NCI-H2171 (cell line): ENCODE data around the gene TSPO.

Experiments used
- DNase-seq: peaks from one replicate; lab custom pipeline; 2025; lab: John Stamatoyannopoulos, UW

Gene TSPO

DNA sequence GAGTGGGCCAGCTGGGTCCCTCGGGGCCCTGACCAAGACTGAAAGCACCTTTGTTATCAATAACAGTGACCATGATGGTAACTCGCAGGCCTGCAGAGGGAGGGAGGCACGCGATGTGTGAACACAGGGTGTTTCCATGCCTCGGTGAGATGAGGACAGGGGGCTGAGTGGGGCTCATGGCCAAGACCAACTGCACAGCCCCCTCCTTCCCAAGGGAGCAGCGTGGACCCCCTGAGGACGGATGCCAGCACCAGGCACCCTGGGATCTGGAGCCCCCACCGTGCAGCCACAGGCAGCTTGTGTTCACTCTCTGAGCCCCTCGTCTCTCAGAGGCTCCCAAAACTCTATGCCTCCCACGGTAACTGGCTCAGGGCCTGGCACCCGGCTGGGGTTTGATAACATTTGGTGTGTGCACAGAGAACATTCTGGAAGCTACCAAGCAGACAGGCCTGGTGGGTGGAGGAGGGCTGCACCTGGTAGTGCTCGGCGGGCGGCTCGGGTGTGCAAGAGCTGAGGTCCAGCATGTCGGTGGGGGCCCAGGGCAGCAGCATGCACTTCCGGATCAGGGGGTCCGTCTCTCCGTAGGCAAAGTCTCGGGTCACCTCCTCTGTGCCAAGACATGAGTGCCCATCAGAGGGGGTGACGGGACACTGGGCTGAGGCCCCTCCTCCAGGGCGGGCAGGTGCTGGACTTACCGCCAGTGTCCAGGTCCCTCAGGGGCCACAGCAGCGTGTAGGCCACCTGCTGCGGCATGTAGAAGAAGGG lies 28.0 kb downstream of the TSPO start:
- DNase-seq: no peak

DNA sequence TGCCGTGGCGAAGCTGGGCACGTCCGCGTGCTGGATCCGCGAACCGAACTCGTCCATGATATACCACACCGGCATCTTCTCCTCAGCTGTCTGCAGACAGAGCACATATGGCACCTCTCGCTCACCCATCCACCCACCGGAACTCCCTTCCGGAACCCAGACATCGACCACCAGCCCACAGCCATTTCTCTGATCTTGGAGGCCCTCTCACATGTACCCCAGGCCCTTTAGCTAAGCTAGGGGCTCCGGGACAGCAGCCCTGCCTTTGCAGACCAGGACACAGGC lies 28.5 kb downstream of the TSPO start:
- no peak for DNase-seq

DNA sequence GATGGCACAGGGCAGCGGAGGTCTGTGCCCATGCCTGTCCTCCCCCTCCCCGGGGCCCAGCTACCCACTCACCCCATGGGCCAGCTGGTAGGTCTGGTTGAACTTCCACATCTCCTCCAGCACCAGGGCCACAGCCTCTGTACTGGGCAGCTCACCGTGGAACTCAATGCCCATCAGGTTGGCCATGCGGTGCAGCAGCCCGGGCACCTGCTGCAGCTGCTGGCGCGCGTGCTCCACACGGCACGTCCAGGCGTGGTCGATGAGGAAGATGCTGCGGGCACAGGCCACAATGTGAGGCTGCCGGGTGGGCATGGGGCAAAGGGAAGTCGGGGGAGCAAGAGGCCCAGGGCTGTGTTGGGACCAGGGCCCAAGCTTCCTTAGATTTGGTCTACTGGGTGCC lies 29.3 kb downstream of the TSPO start:
- no peak for DNase-seq

DNA sequence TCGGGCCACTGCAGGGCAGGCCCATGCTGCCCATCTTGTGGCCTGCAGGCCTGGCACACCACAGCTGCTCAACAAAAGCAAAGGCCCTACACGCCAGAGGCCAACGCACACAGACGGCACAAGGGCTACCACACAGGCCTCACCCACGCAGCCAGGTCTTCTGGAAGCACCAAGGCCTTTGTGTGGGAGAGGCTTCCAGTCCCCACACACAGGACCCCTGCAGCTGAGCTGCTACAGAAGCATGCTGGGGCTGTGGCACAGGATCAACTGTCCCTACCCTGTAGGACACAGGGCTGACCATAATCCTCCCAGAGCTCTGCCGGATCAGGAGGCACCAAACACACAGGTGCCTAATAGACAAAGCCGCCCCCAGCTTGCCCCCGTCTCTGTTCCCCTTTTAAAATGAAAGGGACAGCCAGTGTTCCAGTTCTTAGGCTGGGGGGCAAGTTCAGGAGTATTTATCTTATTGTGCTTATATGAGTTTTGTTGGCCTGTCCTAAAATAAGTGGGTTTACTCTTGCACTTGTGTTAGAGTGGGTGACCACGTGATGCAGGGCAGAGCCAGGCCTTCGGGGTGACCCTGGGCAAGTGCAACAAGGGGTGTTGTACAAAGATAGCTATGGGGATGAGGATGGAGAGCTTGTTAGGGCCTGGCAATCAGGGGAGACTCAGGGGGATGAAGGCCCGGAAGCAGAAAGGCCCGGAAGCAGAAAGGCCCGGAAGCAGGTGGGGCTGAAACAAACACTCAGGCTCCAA lies 30.1 kb downstream of the TSPO start:
- DNase-seq: no peak

DNA sequence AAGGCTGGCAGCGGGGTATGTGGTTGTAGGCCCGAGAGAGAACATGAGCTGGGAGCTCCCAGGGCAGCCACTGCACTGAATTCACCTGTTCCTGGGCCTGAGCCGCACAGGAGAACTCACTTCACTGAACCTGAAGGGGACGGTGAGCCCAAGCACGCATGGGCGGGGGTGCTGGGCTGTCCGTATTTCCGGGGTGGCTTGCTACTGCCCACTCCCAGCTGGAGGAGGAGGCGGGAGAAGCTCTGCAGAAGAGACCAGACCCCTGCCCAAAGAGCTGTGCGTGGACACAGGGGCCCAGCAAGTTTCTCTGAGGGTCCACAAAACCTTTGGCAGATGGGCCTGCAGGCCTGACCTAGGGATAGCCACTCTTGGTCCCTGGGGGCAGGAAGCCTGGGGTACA lies 30.8 kb downstream of the TSPO start:
- DNase-seq: no peak

DNA sequence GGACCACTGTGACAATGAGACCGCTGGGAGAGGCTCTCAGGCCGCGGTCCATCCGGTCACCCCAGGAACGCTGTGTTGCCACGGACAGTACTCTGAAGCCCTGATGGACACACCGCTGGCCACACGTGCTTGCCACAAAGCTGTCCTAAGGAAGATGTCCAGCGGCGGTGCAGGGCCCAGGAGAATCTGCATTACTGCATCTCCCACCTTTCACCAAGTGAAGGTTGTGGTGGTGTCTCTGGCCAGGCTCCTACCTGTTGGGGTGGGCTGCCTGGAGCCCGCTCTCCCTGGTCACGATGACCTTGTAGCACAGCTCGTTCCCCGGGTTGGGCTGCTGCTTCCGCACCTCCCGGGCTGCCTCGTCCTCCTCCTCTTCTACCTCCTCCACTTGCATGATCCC lies 31.4 kb downstream of the TSPO start:
- DNase-seq: no peak

DNA sequence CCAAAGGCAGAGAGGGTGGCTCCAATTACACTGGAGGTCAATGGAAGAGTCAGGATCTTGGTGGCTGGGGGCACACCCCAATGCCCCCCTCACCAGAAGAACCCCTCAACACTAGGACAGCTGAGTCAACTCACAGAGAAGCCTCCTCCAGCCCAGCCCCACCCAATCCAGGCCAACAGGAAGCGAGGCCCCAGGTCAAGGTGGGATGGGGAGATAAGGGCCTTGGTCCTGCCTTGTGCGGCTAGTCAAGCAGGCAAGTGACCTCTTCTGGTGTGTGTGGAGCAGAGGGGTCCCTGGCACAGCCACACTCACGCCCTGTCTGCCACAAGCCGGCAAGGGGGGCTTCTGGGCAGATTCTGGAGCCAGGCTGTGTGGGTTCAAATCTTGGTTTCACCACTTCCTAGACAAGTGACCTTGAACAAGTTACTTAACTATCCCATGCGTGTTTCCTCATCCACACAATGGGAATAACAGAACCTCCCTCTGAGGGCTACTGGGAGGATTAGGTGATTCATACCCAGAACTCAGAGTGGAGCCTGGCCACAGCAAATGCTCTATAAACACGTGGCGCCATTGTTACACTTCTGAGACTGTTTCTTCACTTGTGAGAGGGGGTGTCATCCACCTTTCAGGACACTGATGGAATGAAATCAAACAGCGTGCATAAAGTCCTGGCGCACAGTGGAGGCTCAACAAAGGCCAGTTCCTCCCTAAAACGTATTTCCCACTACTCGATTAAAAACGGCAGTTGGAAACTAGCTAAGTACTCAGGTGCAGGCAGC lies 32.3 kb downstream of the TSPO start:
- DNase-seq: no peak

DNA sequence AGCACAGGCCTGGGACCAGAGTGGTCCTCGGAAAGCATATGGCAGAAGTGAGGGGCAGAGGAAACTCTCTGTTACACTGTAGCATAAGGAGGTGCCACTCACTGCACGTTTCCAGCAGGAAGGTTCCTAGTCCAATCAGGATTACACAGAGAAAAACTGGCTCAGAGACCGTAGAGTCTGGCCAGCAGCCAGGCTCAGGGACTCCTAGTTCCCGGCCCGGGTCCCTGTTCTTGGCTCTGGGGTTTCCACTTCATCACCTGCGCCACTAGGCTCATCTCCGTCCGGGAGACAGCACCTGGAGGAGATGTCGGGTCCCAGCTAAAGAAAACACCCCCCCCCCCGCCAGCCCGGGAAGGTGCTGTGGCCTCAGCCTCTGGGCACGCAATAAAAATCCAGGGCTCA lies 34.5 kb downstream of the TSPO start:
- DNase-seq: peak; percentile 64

DNA sequence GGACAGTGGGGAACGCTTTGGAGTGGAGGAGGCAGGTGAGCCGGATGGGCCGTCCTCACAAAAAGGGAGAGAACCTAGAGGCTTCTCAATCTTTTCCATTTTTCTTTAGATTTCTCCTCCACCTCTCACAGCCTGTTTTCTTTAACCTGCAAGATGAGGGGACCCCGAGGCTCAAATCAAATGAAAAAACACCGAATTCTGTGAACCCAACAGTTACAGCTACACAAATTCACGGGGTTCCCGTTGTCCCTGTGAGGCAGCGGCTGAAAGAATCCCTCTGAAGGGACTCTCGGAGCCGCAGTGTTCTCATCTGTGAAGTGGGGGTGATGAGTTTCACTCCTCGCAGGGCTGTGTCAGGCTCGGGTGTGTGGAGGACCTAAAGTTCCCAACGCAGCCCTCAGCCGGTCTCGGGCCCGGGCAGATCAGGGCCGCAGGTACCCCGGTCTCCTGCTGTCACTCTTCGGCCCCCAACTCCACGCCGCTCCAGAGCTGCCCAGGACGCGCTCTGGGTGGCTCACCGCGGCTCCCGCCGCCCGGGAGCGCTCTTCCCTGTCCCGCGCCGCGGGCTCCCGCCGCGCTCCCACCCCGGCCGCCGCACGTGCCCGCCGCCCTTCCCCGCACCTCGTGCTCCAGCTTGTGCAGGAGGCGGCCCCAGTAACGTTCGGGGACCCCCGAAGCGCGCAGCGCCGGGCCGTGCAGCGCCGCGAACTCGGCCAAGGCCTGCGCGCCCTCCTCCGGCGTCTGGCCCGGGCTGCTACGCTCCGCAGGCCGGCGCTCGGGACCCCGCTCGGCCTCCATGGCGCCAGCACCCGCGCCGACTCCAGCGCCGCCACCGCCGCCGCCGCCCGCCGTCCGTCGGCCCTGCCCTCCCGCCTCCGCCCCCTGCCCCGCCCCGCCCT lies 35.2 kb downstream of the TSPO start, which contains the start of gene TTLL12:
Gene TTLL12 (minus strand): TSS at position 863 of the 899 bp plus-strand sequence. CDS start 65 bp downstream, at position 798.
- DNase-seq: peak; percentile 76

DNA sequence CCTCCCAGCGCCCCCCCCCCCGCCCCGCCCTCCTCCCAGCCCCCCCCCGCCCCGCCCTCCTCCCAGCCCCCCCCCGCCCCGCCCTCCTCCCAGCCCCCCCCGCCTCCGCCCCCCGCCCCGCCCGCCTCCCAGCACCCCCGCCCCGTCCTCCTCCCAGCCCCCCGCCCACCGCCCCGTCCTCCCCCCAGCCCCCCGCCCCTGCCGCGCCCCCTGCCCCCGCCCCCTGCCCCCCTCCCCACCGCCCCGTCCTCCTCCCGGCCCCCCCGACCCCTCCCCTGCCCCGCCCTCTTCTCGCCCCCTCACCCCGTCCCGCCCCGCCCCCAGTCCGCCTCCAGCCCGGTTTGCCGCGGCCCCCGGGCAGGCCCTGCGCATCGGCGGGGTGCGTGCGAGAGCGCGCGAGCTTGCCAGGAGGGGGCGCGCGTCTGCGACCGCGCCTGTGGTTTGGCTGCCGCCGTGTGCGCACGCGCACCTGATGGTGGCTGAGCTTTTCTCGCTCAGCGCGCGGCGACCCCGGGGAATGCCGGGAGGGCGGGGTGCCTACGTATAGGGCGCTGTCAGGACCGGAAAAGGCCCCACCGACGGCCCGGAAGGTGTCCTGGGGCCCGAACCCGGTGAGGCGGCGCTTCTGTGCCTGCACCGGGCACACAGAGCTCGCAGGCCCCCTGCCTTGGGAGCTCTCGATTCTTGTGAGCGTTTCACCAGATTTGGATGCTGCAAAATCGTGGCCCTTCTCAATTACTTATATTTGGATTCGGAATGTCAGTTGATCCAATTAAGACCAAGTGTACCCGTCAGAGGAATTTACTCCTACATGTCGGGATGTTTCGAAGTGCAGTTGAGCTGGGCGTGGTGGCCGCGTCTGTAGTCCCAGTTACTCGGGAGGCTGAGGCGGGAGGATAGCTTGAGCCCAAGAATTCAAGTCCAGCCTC lies 36.1 kb downstream of the TSPO start:
- DNase-seq: peak; percentile 96

DNA sequence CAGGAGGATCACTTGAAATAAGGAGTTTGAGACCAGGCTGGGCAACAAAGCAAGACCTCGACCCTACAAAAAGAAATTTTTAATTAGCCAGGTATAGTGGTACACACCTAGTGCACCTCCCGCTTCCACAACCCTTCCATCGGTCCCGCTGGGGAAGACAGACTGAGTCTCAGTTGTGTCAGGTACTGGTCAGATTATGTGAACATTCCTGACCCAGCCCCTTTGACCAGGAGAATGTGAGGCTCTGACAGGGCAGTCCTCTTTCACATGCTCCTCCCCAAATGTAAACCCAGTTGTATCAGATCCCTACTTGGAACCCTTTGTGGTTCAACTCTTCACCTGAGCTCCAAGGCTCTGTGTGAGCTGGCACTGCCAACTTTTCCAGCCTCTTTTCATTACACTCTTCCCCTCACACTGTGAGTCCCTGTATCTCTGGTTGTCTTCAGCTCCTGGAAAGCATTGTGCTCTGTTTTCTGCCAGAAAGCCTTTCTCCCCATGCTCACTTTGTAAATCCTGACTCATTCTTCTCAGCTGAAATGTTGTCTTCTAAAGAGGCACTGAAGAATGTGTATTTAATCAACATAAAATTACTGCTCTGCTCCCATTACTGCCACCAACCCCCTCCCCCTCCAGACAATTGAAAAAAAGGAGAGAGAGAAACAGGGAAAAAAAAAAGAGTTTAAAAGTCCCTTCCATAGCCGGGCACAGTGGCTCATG lies 37.6 kb downstream of the TSPO start:
- DNase-seq: no peak

DNA sequence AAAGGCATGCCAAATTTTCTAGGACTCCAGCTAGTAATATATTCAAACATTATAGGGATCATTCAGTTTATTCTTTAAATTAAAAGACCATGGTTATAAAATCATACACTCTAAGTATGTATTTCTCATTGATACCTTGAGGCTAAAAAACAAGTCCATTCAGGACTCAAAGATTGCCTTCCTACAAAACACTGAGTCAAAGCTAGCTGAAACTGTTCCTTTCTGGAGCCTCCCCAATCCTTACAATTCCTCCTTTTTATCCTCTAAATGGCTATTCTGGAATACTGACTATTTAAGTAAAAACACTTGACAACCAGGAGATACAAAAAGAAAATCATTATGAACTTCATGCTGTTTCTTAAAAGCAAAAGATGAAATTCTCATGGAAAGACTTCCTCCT lies 40.5 kb downstream of the TSPO start:
- DNase-seq: no peak

DNA sequence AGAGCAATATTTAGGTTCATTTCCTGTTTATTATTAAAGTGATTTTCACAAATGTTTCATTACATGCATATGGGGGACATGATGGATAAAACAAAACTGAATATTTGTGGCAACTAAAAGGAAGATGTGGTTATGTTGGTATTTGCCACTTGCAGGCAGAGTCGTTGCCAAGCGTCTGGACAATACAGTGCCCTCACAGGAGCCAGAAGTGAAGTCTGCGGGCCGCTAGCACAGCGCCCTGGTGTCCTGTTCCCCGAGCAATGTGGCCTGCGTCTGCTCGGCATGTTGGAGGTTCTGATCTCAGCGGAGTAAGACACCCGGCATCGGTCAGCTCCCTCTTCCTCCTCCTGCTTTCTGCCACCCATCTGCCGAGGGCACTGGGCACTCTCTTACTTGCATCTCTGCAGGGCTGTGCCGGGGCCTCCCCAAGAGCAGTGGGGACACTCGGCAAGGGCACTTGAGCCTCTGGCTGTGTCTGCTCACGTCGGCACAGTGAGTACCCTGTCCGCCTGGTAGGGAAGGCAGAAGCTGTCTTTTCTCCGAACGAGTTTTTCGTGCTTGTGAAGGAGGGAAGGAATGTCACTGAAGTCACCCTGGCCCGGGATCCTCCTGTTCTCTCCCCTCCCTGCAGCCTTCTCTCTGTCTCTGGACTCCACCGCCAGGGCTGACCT lies 46.0 kb downstream of the TSPO start:
- no peak for DNase-seq

DNA sequence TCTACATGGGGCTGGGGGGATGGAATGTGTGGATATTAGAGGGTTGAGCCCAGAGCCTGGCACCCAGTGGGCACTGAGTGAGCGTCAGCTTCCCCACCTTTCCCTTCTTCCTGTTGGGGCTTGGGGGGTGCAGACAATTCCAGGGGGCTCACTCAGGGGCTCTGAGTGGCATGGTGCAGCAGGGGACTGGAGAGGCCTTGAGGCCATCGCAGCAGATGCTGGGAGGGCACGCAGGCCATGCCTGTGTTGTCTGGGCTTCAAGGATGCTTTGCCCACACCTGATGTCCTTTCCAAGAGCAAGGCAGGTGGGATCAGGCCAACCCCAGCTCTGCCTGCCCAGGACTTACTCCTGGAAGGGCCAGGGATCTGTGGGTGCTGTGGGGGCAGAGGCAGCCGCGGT lies 46.8 kb downstream of the TSPO start:
- no peak for DNase-seq

DNA sequence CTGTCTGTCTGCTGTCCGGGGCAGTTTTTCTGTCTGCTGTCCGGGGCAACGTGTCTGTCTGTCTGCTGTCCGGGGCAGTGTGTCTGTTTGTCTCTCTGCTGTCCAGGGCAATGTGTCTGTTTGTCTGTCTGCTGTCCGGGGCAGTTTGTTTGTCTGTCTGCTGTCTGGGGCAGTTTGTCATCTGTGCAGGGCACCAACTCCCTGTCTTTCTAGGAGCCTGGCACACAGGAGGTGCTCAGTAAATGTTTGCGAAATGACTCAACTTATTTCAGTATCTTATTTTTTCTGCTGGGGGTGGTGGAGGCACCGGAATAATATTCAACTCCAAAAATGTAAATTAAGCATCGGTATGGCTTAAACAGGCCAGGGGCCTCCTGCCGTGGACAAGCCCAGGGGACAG lies 47.6 kb downstream of the TSPO start:
- no peak for DNase-seq

DNA sequence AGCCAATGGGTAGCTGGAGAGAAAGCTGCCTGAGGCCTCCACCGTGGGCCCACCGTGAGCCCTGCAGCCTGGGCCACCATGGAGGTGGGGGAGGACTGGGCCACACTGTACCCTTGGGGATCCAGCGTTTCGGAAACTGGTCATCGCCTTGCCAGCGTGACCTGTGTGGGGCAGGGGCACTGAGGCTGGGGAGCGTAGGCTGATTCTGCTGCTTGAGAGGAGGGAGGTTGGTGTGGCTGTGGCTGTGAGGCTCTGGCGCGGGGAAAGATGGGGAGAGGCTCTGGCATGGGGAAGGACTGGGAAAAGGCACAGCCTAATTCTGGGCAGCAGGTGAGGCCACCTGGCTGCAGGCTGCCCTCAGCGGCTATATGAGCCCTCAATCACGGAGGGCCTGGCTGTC lies 48.2 kb downstream of the TSPO start:
- no peak for DNase-seq

DNA sequence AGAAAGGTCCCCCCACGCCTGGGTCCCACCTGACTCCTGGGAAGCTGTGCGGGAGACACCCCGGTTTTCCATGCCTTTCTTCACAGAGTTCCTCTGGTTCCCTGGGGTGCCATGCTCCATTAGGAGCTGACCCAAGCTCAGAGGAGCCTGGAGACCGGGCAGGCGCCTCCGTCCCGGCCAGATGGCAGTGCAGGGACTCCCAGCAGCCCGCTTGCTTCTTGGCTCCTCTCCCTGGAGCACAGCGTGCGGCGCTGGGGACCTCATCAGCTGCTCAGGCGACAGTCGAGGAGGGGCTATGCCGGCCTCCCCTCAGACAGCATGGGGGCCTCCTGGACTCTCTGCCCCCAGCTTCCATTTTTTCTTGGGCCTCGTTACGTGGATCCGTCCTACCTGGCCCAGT lies 48.7 kb downstream of the TSPO start:
- DNase-seq: no peak

DNA sequence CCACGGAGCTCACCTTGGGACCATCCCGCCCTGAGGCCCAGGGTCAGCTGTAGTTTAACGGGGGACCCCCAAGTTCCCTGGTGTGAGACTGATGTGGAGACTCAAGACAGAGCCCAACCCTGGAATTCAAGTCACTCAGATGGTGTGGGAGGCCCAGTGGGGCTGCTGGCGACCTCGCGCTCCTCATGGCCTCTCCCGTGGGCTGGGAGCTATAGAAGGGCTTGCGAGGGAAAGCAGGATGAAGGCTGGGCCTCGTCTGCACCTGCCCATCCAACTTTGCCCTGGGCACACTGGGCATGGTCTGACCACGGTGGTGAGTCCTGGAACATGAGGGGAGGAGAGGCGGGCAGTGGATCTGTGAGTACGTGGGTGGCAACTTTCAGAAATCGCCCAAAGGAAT lies 49.2 kb downstream of the TSPO start:
- no peak for DNase-seq

DNA sequence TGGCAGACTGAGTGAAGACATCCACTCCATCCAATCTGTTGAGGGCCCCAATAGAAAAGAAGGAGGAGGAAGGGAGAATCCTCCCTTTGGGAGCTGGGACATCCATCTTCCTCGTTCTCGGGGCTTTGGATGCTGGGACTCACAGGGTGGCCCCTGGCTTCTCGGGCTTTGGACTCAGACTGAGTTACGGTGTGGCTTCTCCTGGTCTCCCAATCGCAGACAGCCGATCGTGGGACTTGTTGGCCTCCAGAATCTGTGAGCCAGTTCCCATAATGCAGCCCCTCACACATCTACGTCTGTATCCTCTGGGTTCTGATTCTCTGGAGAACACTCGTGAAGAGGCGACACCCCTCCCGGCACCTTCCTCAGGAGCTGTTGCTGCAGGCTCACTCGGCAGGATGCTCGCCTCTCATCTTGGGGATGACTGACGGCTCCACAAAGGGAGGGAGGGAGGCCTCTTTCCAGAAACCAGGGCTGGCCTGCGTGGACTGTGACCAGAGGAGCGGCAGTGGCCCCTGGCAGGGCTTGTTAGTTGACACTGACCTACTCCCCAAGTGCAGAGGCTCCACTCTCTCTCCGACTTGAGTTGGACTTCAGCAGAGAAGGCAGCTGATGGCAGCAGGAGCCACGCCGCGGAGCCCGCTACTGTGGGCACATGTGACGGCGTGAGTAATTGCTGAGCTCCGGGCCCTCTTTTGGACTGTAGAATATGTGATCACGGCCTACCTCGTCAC lies 50.3 kb downstream of the TSPO start:
- DNase-seq: no peak
